Upper lobe of left lung (tissue), 4 donors: Measurements from ENCODE around the gene REV3L.

Experiments
- EP300 ChIP-seq, 4 donors: sonication (generic); formaldehyde crosslinking; IDR thresholded peaks; one replicate each; pipeline ENCODE4 v1.5.1; 2017; ENCODE audit warnings: antibody characterized with exemption in 4 of 4, control low read depth in 2 of 4
- POLR2A ChIP-seq, 4 donors: fragments of 450-650 bp; IDR thresholded peaks; one replicate each; pipeline ENCODE4 v1.5.1; 2016 to 2017; ENCODE audit warnings: antibody characterized with exemption in 4 of 4, mild to moderate bottlenecking in 2 of 4
- POLR2AphosphoS5 ChIP-seq, 2 donors: sonication (generic); formaldehyde crosslinking; IDR thresholded peaks; one replicate each; pipeline ENCODE4 v1.5.1; 2017; ENCODE audit warnings: antibody characterized with exemption in 2 of 2
- TF ChIP-seq, protein P1 (sequence below), 6 experiments: fragments of 450-650 bp in 4 of 6; fragments of 200-600 bp in 2 of 6; sonication (generic) in 2 of 6; IDR thresholded peaks; one replicate each; pipeline ENCODE4 v1.5.1; 2016 to 2019; ENCODE audit warnings: antibody characterized with exemption in 6 of 6

- TF ChIP-seq, protein P1, sequence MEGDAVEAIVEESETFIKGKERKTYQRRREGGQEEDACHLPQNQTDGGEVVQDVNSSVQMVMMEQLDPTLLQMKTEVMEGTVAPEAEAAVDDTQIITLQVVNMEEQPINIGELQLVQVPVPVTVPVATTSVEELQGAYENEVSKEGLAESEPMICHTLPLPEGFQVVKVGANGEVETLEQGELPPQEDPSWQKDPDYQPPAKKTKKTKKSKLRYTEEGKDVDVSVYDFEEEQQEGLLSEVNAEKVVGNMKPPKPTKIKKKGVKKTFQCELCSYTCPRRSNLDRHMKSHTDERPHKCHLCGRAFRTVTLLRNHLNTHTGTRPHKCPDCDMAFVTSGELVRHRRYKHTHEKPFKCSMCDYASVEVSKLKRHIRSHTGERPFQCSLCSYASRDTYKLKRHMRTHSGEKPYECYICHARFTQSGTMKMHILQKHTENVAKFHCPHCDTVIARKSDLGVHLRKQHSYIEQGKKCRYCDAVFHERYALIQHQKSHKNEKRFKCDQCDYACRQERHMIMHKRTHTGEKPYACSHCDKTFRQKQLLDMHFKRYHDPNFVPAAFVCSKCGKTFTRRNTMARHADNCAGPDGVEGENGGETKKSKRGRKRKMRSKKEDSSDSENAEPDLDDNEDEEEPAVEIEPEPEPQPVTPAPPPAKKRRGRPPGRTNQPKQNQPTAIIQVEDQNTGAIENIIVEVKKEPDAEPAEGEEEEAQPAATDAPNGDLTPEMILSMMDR (IDR thresholded peaks at IDR 0.05): no peak
- TF ChIP-seq EP300 (IDR thresholded peaks at IDR 0.05) (no peak), POLR2A (IDR thresholded peaks at IDR 0.05) (no peak), POLR2AphosphoS5 (IDR thresholded peaks at IDR 0.05) (no peak)
These were observed 55.5 kb downstream of the REV3L start for GRCh38 chr6:111427341-111428116.
